H1 (cell line): ENCODE data around the gene NRSN2. TPM values are rescaled to one million over a fixed set of nuclear protein-coding genes. Genes with fewer than 3 reads are reported as not detected.

ENCODE experiments used
- CTCF ChIA-PET: fragments of 300-600 bp; sonication (Branson Sonifier 250); formaldehyde crosslinking; loops from one replicate; lab custom pipeline; 2021; ENCODE audit not compliant: partially characterized antibody; lab: Charles Lee
- POLR2A ChIA-PET: fragments of 300-600 bp; sonication (Branson Sonifier 250); formaldehyde crosslinking; loops from one replicate; lab custom pipeline; 2021; ENCODE audit warnings: inconsistent platforms; ENCODE audit not compliant: partially characterized antibody; lab: Charles Lee
- DNase-seq, 2 experiments: peaks; one replicate each; pipeline versions ENCODE4 v3.0.0 to v3.0.0-alpha.2; 2010 to 2022; ENCODE audit warnings: low spot score in 2 of 2, low read depth in 1 of 2, mixed read lengths in 1 of 2
- FAIRE-seq: peaks from 2 replicates; lab custom pipeline; 2011; peaks lifted over from hg19 to GRCh38; lab: Jason Lieb, UNC
- H2AFZ ChIP-seq: 2 replicates; pipeline ENCODE4 v1.8.1; 2012; ENCODE audit warnings: low read length, inconsistent platforms
- H2AK5ac ChIP-seq: 2 replicates; pipeline ENCODE4 v1.6.1; 2013; ENCODE audit warnings: low read depth, low read length
- H2BK120ac ChIP-seq: replicated peaks from 2 replicates; pipeline ENCODE3; 2013; ENCODE audit warnings: low read depth, low read length, inconsistent platforms
- H2BK12ac ChIP-seq: 2 replicates; pipeline ENCODE4 v1.6.1; 2013; ENCODE audit warnings: low read depth, low read length
- H2BK15ac ChIP-seq: 2 replicates; pipeline ENCODE4 v1.6.1; 2013; ENCODE audit warnings: low read length
- H2BK20ac ChIP-seq: 2 replicates; pipeline ENCODE4 v1.6.1; 2013; ENCODE audit warnings: low read length
- H2BK5ac ChIP-seq: 2 replicates; pipeline ENCODE4 v1.6.1; 2013; ENCODE audit warnings: low read depth, low read length
- H3K14ac ChIP-seq: 2 replicates; pipeline ENCODE4 v1.6.1; 2013; ENCODE audit warnings: inconsistent platforms; ENCODE audit not compliant: insufficient read length
- H3K18ac ChIP-seq: 2 replicates; pipeline ENCODE4 v1.6.1; 2013; ENCODE audit warnings: low read length; ENCODE audit errors: extremely low read depth
- H3K23ac ChIP-seq: 2 replicates; pipeline ENCODE4 v1.6.1; 2013; ENCODE audit warnings: inconsistent platforms; ENCODE audit not compliant: insufficient read length
- H3K23me2 ChIP-seq: 2 replicates; pipeline ENCODE4 v1.6.1; 2013; ENCODE audit warnings: low read depth, low read length
- H3K27ac ChIP-seq: 2 replicates; pipeline ENCODE4 v1.6.1; 2011; ENCODE audit warnings: low read depth, low read length, inconsistent platforms
- H3K27me3 ChIP-seq, 4 experiments: replicated peaks in 1 of 4; 1 replicate in 1 of 4; 2 replicates in 3 of 4; pipeline versions ENCODE4 v1.6.1 to v1.8.1; 2011 to 2013; ENCODE audit warnings: low read length in 3 of 4, mild to moderate bottlenecking in 3 of 4, inconsistent platforms in 2 of 4, mixed read lengths in 2 of 4, moderate library complexity in 1 of 4; ENCODE audit not compliant: control insufficient read depth in 3 of 4, insufficient read depth in 3 of 4; ENCODE audit errors: extremely low read depth in 1 of 4
- H3K36me3 ChIP-seq, 4 experiments: 2 replicates each; pipeline versions ENCODE4 v1.6.1 to v1.8.1; 2011 to 2013; ENCODE audit warnings: mild to moderate bottlenecking in 4 of 4, low read length in 3 of 4, moderate library complexity in 2 of 4, control low read depth in 1 of 4, inconsistent platforms in 1 of 4; ENCODE audit not compliant: insufficient read depth in 4 of 4, control insufficient read depth in 2 of 4
- H3K4ac ChIP-seq: replicated peaks from 2 replicates; pipeline ENCODE3; 2013; ENCODE audit warnings: low read length, low read depth, mixed read lengths, inconsistent platforms; ENCODE audit not compliant: insufficient read length
- H3K4me1 ChIP-seq, 4 experiments: replicated peaks in 1 of 4; 1 replicate in 1 of 4; 2 replicates in 3 of 4; pipeline versions ENCODE4 v1.6.1 to v1.8.1; 2011 to 2013; ENCODE audit warnings: low read length in 3 of 4, inconsistent platforms in 2 of 4, mixed read lengths in 1 of 4; ENCODE audit not compliant: insufficient read depth in 4 of 4, control insufficient read depth in 3 of 4
- H3K4me2 ChIP-seq, 2 experiments: 2 replicates each; pipeline versions ENCODE4 v1.6.1 to v1.8.1; 2011 to 2013; ENCODE audit warnings: low read depth in 2 of 2, low read length in 2 of 2, control low read depth in 1 of 2, inconsistent platforms in 1 of 2, mild to moderate bottlenecking in 1 of 2; ENCODE audit not compliant: insufficient read depth in 1 of 2
- H3K4me3 ChIP-seq, 4 experiments: fragments of 200-600, 300-600 bp in 1 of 4; sonication (generic), shearing (Covaris generic), sonication (Bioruptor Twin) in 1 of 4; 2 replicates each; pipeline versions ENCODE4 v1.5.1 to v1.8.1; 2011 to 2016; ENCODE audit warnings: low read length in 4 of 4, low read depth in 3 of 4, control low read depth in 2 of 4, inconsistent platforms in 2 of 4, mild to moderate bottlenecking in 2 of 4, mixed read lengths in 1 of 4, moderate library complexity in 1 of 4; ENCODE audit not compliant: insufficient read depth in 2 of 4; ENCODE audit errors: extremely low read depth in 1 of 4
- H3K56ac ChIP-seq: replicated peaks from 2 replicates; pipeline ENCODE3; 2013; ENCODE audit warnings: low read depth, mild to moderate bottlenecking, mixed read lengths, low read length, inconsistent platforms; ENCODE audit not compliant: insufficient read length
- H3K79me1 ChIP-seq: 2 replicates; pipeline ENCODE4 v1.6.1; 2013; ENCODE audit warnings: low read depth, low read length, control low read depth
- H3K79me2 ChIP-seq, 2 experiments: 2 replicates each; pipeline versions ENCODE4 v1.6.1 to v1.8.1; 2012 to 2013; ENCODE audit warnings: low read length in 2 of 2, mild to moderate bottlenecking in 2 of 2, inconsistent platforms in 1 of 2; ENCODE audit not compliant: insufficient read depth in 2 of 2, control insufficient read depth in 1 of 2
- H3K9ac ChIP-seq, 4 experiments: replicated peaks in 1 of 4; 1 replicate in 1 of 4; 2 replicates in 3 of 4; pipeline versions ENCODE4 v1.6.1 to v1.8.1; 2011 to 2013; ENCODE audit warnings: low read depth in 3 of 4, low read length in 3 of 4, control low read depth in 2 of 4, mild to moderate bottlenecking in 2 of 4, moderate library complexity in 2 of 4, inconsistent platforms in 1 of 4; ENCODE audit errors: extremely low read depth in 1 of 4
- H3K9me3 ChIP-seq, 2 experiments: 2 replicates each; pipeline versions ENCODE4 v1.6.1 to v1.8.1; 2012 to 2013; ENCODE audit warnings: mild to moderate bottlenecking in 2 of 2, moderate library complexity in 2 of 2, control low read depth in 1 of 2, inconsistent platforms in 1 of 2, low read depth in 1 of 2, low read length in 1 of 2, mixed read lengths in 1 of 2; ENCODE audit not compliant: insufficient read depth in 2 of 2
- H4K20me1 ChIP-seq, 2 experiments: replicated peaks in 1 of 2; 2 replicates each; pipeline versions ENCODE3 to v1.8.1; 2011 to 2013; ENCODE audit warnings: inconsistent platforms in 2 of 2, low read length in 2 of 2, mild to moderate bottlenecking in 1 of 2; ENCODE audit not compliant: insufficient read depth in 2 of 2, control insufficient read depth in 1 of 2
- H4K5ac ChIP-seq: 2 replicates; pipeline ENCODE4 v1.6.1; 2013; ENCODE audit warnings: low read length, low read depth, mixed read lengths, inconsistent platforms; ENCODE audit not compliant: insufficient read length
- H4K8ac ChIP-seq: 2 replicates; pipeline ENCODE4 v1.8.0; 2013; ENCODE audit warnings: mild to moderate bottlenecking, moderate library complexity, low read length, inconsistent platforms; ENCODE audit not compliant: insufficient read depth; ENCODE audit errors: extremely low read depth
- H4K91ac ChIP-seq: replicated peaks from 2 replicates; pipeline ENCODE3; 2013; ENCODE audit warnings: low read length, mixed read lengths, inconsistent platforms; ENCODE audit not compliant: insufficient read length
- BRCA1 ChIP-seq: IDR thresholded peaks from 2 replicates; pipeline ENCODE4 v1.6.1; 2012; ENCODE audit warnings: low read depth, low read length, improper control_type of control experiment
- CTCF ChIP-seq, 3 experiments: IDR thresholded peaks; 1 replicate in 2 of 3; 2 replicates in 1 of 3; pipeline versions ENCODE4 v1.5.1 to v1.6.1; 2011; ENCODE audit warnings: low read length in 3 of 3, mild to moderate bottlenecking in 3 of 3, inconsistent platforms in 2 of 3, low read depth in 1 of 3, moderate library complexity in 1 of 3; ENCODE audit not compliant: insufficient read depth in 1 of 3; ENCODE audit errors: control extremely low read depth in 1 of 3
- SAP30 ChIP-seq: fragments of 300-600 bp; sonication (generic); IDR thresholded peaks from 2 replicates; pipeline ENCODE4 v1.7.1; 2012; ENCODE audit warnings: low read length, moderate library complexity, mild to moderate bottlenecking, inconsistent platforms; ENCODE audit not compliant: insufficient read depth, insufficient replicate concordance
- SIRT6 ChIP-seq: IDR thresholded peaks from one replicate; pipeline ENCODE4 v1.7.1; 2012; ENCODE audit warnings: low read length, inconsistent platforms
- SP1 ChIP-seq: IDR thresholded peaks from 2 replicates; pipeline ENCODE4 v1.6.1; 2011; ENCODE audit warnings: low read depth, low read length
- SP2 ChIP-seq: IDR thresholded peaks from 2 replicates; pipeline ENCODE4 v1.6.1; 2012; ENCODE audit warnings: mild to moderate bottlenecking, low read length, inconsistent platforms
- SUZ12 ChIP-seq: fragments of 200-600 bp; sonication (generic); IDR thresholded peaks from 2 replicates; pipeline ENCODE4 v1.6.1; 2012; ENCODE audit warnings: mild to moderate bottlenecking, inconsistent platforms, low read length, moderate library complexity, mixed read lengths
- TCF12 ChIP-seq: IDR thresholded peaks from 2 replicates; pipeline ENCODE4 v1.6.1; 2011; ENCODE audit warnings: low read depth, mild to moderate bottlenecking, low read length
- USF2 ChIP-seq: IDR thresholded peaks from 2 replicates; pipeline ENCODE4 v1.6.1; 2011; ENCODE audit warnings: low read length, improper control_type of control experiment
- WGBS, 2 experiments: shearing (Covaris generic) in 1 of 2; methylation state at CpG; one replicate each; pipeline versions ENCODE4 v1.1.6 to v1.1.7; 2013 to 2015; ENCODE audit warnings: low lambda C conversion rate in 2 of 2, mixed read lengths in 2 of 2, inconsistent platforms in 1 of 2, low coverage in 1 of 2, missing lambda C conversion rate in 1 of 2; ENCODE audit not compliant: insufficient replicate concordance in 2 of 2, insufficient coverage in 1 of 2, insufficient read length in 1 of 2; ENCODE audit errors: extremely low coverage in 1 of 2, missing lambda C conversion rate in 1 of 2; 5-methylcytosine and 5-hydroxymethylcytosine counted together
- polyA plus RNA-seq, 7 experiments: library from polyadenylated mRNA; depleted of rRNA in 3 of 7; stranded (reverse) in 5 of 7; unstranded in 2 of 7; fragments of >200 nt in 5 of 7; fragments of 200-250 nt in 2 of 7; gene quantifications; 1 replicate in 5 of 7; 2 replicates in 1 of 7; 4 replicates in 1 of 7; pipeline versions ENCODE4 v1.2.1 to v1.2.3, GENCODE V29; 2011 to 2013; ENCODE audit warnings: missing spikeins in 2 of 7, mixed read lengths in 2 of 7
- total RNA-seq: library from RNA; stranded (reverse); fragmentation: NEBNext Ultra II Directional; extraction: Animal tissue kit (Norgen Biotek cat#: 25700); gene quantifications from 2 replicates; pipeline ENCODE4 v1.2.1, GENCODE V29; 2021

NRSN2 gene
- total and polyA plus RNA-seq, 2 of the 8 experiments (the other 6 are each of a cell fraction or from before 2014, with no cell fraction given) = 19.4 to 33.3 TPM

GRCh38 chr20:346033-346639 is 775 bp upstream of the NRSN2 start:
- FAIRE-seq = no peak
- H2BK20ac ChIP-seq = no peak overlapping the region
- H2BK15ac ChIP-seq = peak overlapping the region; percentile 72; the same call in 1 of the 2 replicates
- H4K5ac ChIP-seq = no peak overlapping the region
- H2BK5ac ChIP-seq = peak overlapping the region; percentile 56; the same call in 1 of the 2 replicates
- peak overlapping the region; percentile 97 for H3K4me2 ChIP-seq
- ChIA-PET CTCF (interaction anchor here (0.6 to 3.1 kb wide), 11 partner anchors 8 to 123 kb away, joined by 3 to 33 read pairs (median 4); no protein-coding TSS in a partner anchor), POLR2A (interaction anchor here (0.6 to 5.7 kb wide), 10 partner anchors 8 to 789 kb away, joined by 3 to 36 read pairs (median 5); partner anchors contain the start of genes SOX12 and TRIB3)
- no peak for DNase-seq
- H4K20me1 ChIP-seq = peaks cover 2% of the 10 kb centered on the region in 2 experiments
- no peak overlapping the region for H3K27ac ChIP-seq
- no peak overlapping the region for H4K8ac ChIP-seq
- H3K36me3 ChIP-seq = no peaks in the 10 kb centered on the region
- H3K4me1 ChIP-seq = peaks cover 0 to 12% (median 8%) of the 10 kb centered on the region in 4 experiments; a peak in 4 of 7 replicates
- no peaks in the 10 kb centered on the region for H3K9me3 ChIP-seq
- no peak overlapping the region for H3K18ac ChIP-seq
- no peak overlapping the region; a peak in 1 of 7 replicates for H3K9ac ChIP-seq
- H3K14ac ChIP-seq = no peak overlapping the region
- H3K23ac ChIP-seq = no peak overlapping the region
- no peak overlapping the region for H3K4ac ChIP-seq
- H4K91ac ChIP-seq = peak overlapping the region; percentile 1
- H3K23me2 ChIP-seq = peaks cover 16% of the 10 kb centered on the region
- no peaks in the 10 kb centered on the region for H3K79me2 ChIP-seq
- H2AFZ ChIP-seq = no peak overlapping the region
- H3K27me3 ChIP-seq = peaks cover 0 to 3% (median 0%) of the 10 kb centered on the region in 4 experiments; a peak in 3 of 7 replicates
- no peak overlapping the region for H2BK120ac ChIP-seq
- H2AK5ac ChIP-seq = no peak overlapping the region; the same call in 1 of the 2 replicates
- peaks cover 3% of the 10 kb centered on the region; the same call in 1 of the 2 replicates for H3K79me1 ChIP-seq
- H2BK12ac ChIP-seq = peak overlapping the region; percentile 63; the same call in 1 of the 2 replicates
- 73% methylated on average over 9 of the region's 9 CpGs; no CpG with 5 or more reads in 1 of the 2 experiments for WGBS, 2 experiments
- no peak overlapping the region for H3K56ac ChIP-seq
- peak overlapping the region; percentile 63 to 90 (median 66) for H3K4me3 ChIP-seq
- no peak for TF ChIP-seq SUZ12
- no peak for TF ChIP-seq BRCA1
- no peak for TF ChIP-seq SP2
- TF ChIP-seq USF2 = no peak
- no peak for TF ChIP-seq SAP30
- TF ChIP-seq SIRT6 = no peak
- no peak for TF ChIP-seq CTCF (IDR thresholded peaks at IDR 0.05; ENCODE audit: control extremely low read depth in 1 of 3, insufficient read depth in 1 of 3, low read depth in 1 of 3, low read length in 3 of 3)
- no peak for TF ChIP-seq SP1
- TF ChIP-seq TCF12 = no peak
